ENCODE measurements around the gene DNAH11. TPM values are rescaled to one million over a fixed set of nuclear protein-coding genes. Genes with fewer than 3 reads are reported as not detected.

DNAH11 gene
- total and polyA plus RNA-seq, 2 of the 4 experiments (the other 2 are of a cell fraction): not detected

DNA sequence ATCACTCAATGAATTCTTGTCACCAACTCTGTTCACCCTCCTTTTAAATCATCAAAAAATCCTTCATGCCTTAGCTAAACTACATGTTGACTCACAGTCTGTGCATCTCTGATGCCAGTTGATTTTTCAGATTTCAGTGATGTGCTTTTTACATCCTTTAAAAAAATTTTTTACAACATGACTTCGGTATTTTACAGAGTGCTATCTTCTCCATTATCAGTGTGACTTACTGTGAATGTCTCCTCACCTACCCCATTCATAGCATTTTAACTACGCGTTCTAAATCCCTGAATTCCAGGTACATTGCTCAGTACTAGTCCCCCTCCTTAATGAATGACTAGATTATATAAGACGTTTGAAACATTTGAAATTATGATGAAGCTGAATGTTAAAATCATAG, 98.7 kb downstream of the DNAH11 start:
- dilution Hi-C loops (cut with HindIII; ENCODE audit: low sequenced_read_pairs, unreplicated experiment): no loop called here
- Histone ChIP-seq H3K9me1 (ENCODE audit: insufficient read depth, low read length) (no peaks in the 10 kb centered on the region), H3K18ac (ENCODE audit: low read depth, low read length) (no peak overlapping the region), H3K27ac (ENCODE audit: insufficient read depth, low read length) (no peak overlapping the region), H3K56ac (ENCODE audit: extremely low read depth, insufficient read depth, low read length) (no peak overlapping the region), H3K4ac (ENCODE audit: low read depth, low read length) (no peak overlapping the region), H4K20me1 (ENCODE audit: insufficient read depth, low read length) (no peaks in the 10 kb centered on the region), H4K5ac (ENCODE audit: low read depth, low read length) (no peak overlapping the region), H2BK5ac (ENCODE audit: low read depth, low read length, poor library complexity, severe bottlenecking) (no peak overlapping the region), H3K4me1 (ENCODE audit: control insufficient read depth, insufficient read depth, low read length) (no peaks in the 10 kb centered on the region), H2AK9ac (replicated peaks; ENCODE audit: low read depth, low read length, poor library complexity) (no peak overlapping the region), H3K36me3 (ENCODE audit: control insufficient read depth, insufficient read depth, low read length) (no peaks in the 10 kb centered on the region), H2BK20ac (ENCODE audit: low read depth, low read length) (no peak overlapping the region), H3K9ac (ENCODE audit: low read depth, low read length) (no peak overlapping the region), H3K23ac (ENCODE audit: low read depth, low read length) (no peak overlapping the region), H4K91ac (ENCODE audit: insufficient read depth, low read depth, low read length) (no peak overlapping the region), H2AK5ac (ENCODE audit: low read depth, low read length) (no peak overlapping the region), H2BK120ac (ENCODE audit: low read depth, low read length) (no peak overlapping the region), H3K27me3 (ENCODE audit: control insufficient read depth, insufficient read depth, low read length) (no peaks in the 10 kb centered on the region), H3K79me1 (ENCODE audit: low read depth in 1 of 2, low read length in 2 of 2) (no peaks in the 10 kb centered on the region), H3K4me3 (ENCODE audit: insufficient read depth, low read depth, low read length) (no peak overlapping the region), H2BK15ac (ENCODE audit: low read depth, low read length) (no peak overlapping the region), H3K4me2 (ENCODE audit: low read depth, low read length) (no peak overlapping the region), H2AFZ (replicated peaks; ENCODE audit: low read length, poor library complexity) (no peak overlapping the region), H3K14ac (replicated peaks; ENCODE audit: low read depth, low read length) (no peak overlapping the region), H4K8ac (ENCODE audit: low read depth in 2 of 2, low read length in 2 of 2) (no peak overlapping the region), H3K9me3 (ENCODE audit: control insufficient read depth, insufficient read depth, low read length) (no peaks in the 10 kb centered on the region)
- no TSS peak for BruUV-seq (replicated peaks)
- ATAC-seq (ENCODE audit: low read depth) (no peak), DNase-seq (no peak)
- TF ChIP-seq RAD21 (IDR thresholded peaks at IDR 0.05; ENCODE audit: low read length): no peak
- no peak for TF ChIP-seq CEBPB (IDR thresholded peaks at IDR 0.05; ENCODE audit: low read depth, low read length)
- no peak for TF ChIP-seq USF2 (IDR thresholded peaks at IDR 0.05; ENCODE audit: low read depth, low read length)
- no peak for TF ChIP-seq FOS (IDR thresholded peaks at IDR 0.05; ENCODE audit: low read depth, low read length)
- no peak for TF ChIP-seq MAFK (IDR thresholded peaks at IDR 0.05; ENCODE audit: low read depth, low read length)
- TF ChIP-seq RCOR1 (IDR thresholded peaks at IDR 0.05; ENCODE audit: insufficient replicate concordance, low read length): no peak
- TF ChIP-seq CHD1 (IDR thresholded peaks at IDR 0.05; ENCODE audit: low read depth, low read length): no peak
- no peak for TF ChIP-seq ELK1 (IDR thresholded peaks at IDR 0.05; ENCODE audit: borderline replicate concordance, low read depth, low read length)
- TF ChIP-seq NFE2L2 (IDR thresholded peaks at IDR 0.05; ENCODE audit: low read depth, low read length): no peak
- no peak for TF ChIP-seq MAZ (IDR thresholded peaks at IDR 0.05; ENCODE audit: borderline replicate concordance, low read depth, low read length)
- TF ChIP-seq, protein P1, sequence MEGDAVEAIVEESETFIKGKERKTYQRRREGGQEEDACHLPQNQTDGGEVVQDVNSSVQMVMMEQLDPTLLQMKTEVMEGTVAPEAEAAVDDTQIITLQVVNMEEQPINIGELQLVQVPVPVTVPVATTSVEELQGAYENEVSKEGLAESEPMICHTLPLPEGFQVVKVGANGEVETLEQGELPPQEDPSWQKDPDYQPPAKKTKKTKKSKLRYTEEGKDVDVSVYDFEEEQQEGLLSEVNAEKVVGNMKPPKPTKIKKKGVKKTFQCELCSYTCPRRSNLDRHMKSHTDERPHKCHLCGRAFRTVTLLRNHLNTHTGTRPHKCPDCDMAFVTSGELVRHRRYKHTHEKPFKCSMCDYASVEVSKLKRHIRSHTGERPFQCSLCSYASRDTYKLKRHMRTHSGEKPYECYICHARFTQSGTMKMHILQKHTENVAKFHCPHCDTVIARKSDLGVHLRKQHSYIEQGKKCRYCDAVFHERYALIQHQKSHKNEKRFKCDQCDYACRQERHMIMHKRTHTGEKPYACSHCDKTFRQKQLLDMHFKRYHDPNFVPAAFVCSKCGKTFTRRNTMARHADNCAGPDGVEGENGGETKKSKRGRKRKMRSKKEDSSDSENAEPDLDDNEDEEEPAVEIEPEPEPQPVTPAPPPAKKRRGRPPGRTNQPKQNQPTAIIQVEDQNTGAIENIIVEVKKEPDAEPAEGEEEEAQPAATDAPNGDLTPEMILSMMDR (conservative IDR thresholded peaks at IDR 0.05; ENCODE audit: low read depth, low read length): no peak
- TF ChIP-seq SMC3 (IDR thresholded peaks at IDR 0.05; ENCODE audit: low read depth, low read length): no peak
- no peak for TF ChIP-seq MXI1 (IDR thresholded peaks at IDR 0.05; ENCODE audit: borderline replicate concordance, low read depth, low read length)
- no peak for TF ChIP-seq BHLHE40 (IDR thresholded peaks at IDR 0.05; ENCODE audit: low read depth, low read length)
- TF ChIP-seq RFX5 (IDR thresholded peaks at IDR 0.05; ENCODE audit: low read depth, low read length): no peak
- TF ChIP-seq POLR2A (IDR thresholded peaks at IDR 0.05; ENCODE audit: low read depth, low read length): no peak
- in situ Hi-C loops (cut with MboI; ENCODE audit: low sequenced_read_pairs): no loop called here
- ChIA-PET POLR2A (ENCODE audit: unreplicated experiment) (no interaction called here), CTCF (no interaction called here)
- no CpG with 5 or more reads among the region's 4 CpGs for WGBS, 2 experiments (ENCODE audit: extremely low coverage in 2 of 2, insufficient read length in 1 of 2)
- intact Hi-C loops (cut with micrococcal nuclease): no loop called here

Data from IMR-90 (cell line).